ENCODE results near the gene ANKRD34A. TPM values are rescaled to one million over a fixed set of nuclear protein-coding genes. Genes with fewer than 3 reads are reported as not detected.

ANKRD34A gene
- total RNA-seq, 1 experiment from 2014 or later: 0.19 TPM

- Mint-ChIP-seq H3K27ac (ENCODE audit: unreplicated experiment) (no peak overlapping the region), H3K9me3 (ENCODE audit: low read depth, unreplicated experiment) (no peaks in the 10 kb centered on the region), H3K4me1 (ENCODE audit: low read depth, unreplicated experiment) (peaks cover 39% of the 10 kb centered on the region), H3K27me3 (ENCODE audit: unreplicated experiment) (no peaks in the 10 kb centered on the region), H3K4me3 (ENCODE audit: low read depth, unreplicated experiment) (no peak overlapping the region), H3K36me3 (ENCODE audit: insufficient read depth, unreplicated experiment) (peaks cover 12% of the 10 kb centered on the region)
- CTCF ChIA-PET: interaction anchor here (0.6 kb wide), 1 partner anchor 19 kb away, joined by 5 read pairs; no protein-coding TSS in a partner anchor
- DNase-seq: no peak
- intact Hi-C loops (cut with micrococcal nuclease; ENCODE audit: unreplicated experiment): no loop called here
- BruUV-seq (replicated peaks): no TSS peak
- TF ChIP-seq CTCF (IDR thresholded peaks at IDR 0.05; ENCODE audit: unreplicated experiment): no peak
Observed at GRCh38 chr1:145992958-145993617, 28.7 kb upstream of the ANKRD34A start.

- DNase-seq: no peak
- Mint-ChIP-seq H3K27me3 (ENCODE audit: unreplicated experiment) (no peaks in the 10 kb centered on the region), H3K4me3 (ENCODE audit: low read depth, unreplicated experiment) (no peak overlapping the region), H3K27ac (ENCODE audit: unreplicated experiment) (no peak overlapping the region), H3K4me1 (ENCODE audit: low read depth, unreplicated experiment) (peaks cover 34% of the 10 kb centered on the region), H3K9me3 (ENCODE audit: low read depth, unreplicated experiment) (no peaks in the 10 kb centered on the region), H3K36me3 (ENCODE audit: insufficient read depth, unreplicated experiment) (peaks cover 12% of the 10 kb centered on the region)
- intact Hi-C loops (cut with micrococcal nuclease; ENCODE audit: unreplicated experiment): no loop called here
- BruUV-seq (replicated peaks): no TSS peak
- no peak for TF ChIP-seq CTCF (IDR thresholded peaks at IDR 0.05; ENCODE audit: unreplicated experiment)
- CTCF ChIA-PET: interaction anchor here (0.6 to 0.9 kb wide), 2 partner anchors 13 to 20 kb away, joined by 3 to 5 read pairs; no protein-coding TSS in a partner anchor
Observed at GRCh38 chr1:145992502-145992936, 28.1 kb upstream of the ANKRD34A start.

DNA sequence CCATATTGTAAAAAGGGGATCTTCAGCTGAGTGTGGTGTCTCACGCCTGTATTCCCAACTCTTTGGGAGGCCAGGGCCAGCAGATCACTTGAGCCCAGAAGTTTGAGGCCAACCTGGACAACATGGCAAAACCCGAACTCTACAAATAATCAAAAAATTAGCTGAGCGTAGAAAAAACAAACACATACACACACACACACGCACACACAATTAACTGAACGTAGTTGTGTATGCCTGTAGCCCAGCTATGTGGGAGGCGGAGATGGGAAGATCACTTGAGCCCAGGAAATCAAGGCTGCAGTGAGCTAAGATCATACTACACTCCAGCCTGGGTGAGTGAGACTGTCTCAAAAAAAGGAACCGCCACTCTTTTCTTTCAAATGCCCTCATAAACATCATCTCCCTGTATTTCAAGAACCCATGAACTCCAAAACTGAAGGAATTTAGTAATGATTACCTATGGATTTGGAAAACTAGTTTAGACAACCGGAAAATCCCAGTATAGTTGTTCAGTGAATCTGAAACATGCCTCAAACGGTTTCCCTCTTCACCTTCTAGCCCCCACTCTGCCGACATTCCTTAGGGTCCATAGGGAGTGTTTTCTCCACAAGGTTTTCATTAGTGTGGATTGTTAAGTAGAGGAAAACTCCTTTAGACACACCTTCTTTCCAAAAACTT, 27.5 kb upstream of the ANKRD34A start:
- H3K36me3 Mint-ChIP-seq (ENCODE audit: insufficient read depth, unreplicated experiment): peaks cover 7% of the 10 kb centered on the region
- CTCF ChIA-PET: interaction anchor here (0.9 kb wide), 1 partner anchor 12 kb away, joined by 3 read pairs; no protein-coding TSS in a partner anchor
- no peaks in the 10 kb centered on the region for H3K9me3 Mint-ChIP-seq (ENCODE audit: low read depth, unreplicated experiment)
- TF ChIP-seq CTCF (IDR thresholded peaks at IDR 0.05; ENCODE audit: unreplicated experiment): no peak
- H3K4me1 Mint-ChIP-seq (ENCODE audit: low read depth, unreplicated experiment): peaks cover 27% of the 10 kb centered on the region
- DNase-seq: no peak
- intact Hi-C loops (cut with micrococcal nuclease; ENCODE audit: unreplicated experiment): no loop called here
- no peaks in the 10 kb centered on the region for H3K27me3 Mint-ChIP-seq (ENCODE audit: unreplicated experiment)
- BruUV-seq (replicated peaks): no TSS peak
- no peak overlapping the region for H3K4me3 Mint-ChIP-seq (ENCODE audit: low read depth, unreplicated experiment)
- H3K27ac Mint-ChIP-seq (ENCODE audit: unreplicated experiment): no peak overlapping the region

DNA sequence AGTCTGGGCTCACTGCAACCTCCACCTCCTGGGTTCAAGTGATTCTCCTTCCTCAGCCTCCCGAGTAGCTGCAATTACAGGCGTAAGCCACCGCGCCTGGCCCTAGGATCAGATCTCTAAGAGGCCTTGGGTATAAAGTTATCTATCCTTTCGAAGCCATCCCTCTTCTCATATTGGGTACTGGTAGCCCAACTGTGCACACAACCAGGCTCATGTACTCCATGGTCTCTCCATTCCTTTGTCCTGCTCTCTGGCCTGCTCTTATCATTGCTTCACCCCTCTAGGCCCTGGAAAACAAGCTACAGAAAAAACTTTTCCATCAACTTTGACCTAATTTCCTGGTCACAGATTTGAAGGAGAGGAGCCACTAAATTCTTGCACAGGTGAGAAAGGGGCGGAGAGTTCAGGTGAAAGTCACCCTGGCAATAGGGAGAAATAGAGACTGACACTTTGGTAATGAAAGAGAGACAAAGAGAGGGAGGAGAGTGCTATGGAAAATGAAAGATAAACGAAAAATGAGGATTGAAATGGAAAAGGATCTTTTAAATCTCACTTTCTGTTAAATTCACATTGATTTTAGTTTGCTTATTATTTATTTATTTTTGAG, 26.0 kb upstream of the ANKRD34A start:
- no peaks in the 10 kb centered on the region for H3K36me3 Mint-ChIP-seq (ENCODE audit: insufficient read depth, unreplicated experiment)
- no peaks in the 10 kb centered on the region for H3K27me3 Mint-ChIP-seq (ENCODE audit: unreplicated experiment)
- intact Hi-C loops (cut with micrococcal nuclease; ENCODE audit: unreplicated experiment): no loop called here
- no peak for TF ChIP-seq CTCF (IDR thresholded peaks at IDR 0.05; ENCODE audit: unreplicated experiment)
- H3K9me3 Mint-ChIP-seq (ENCODE audit: low read depth, unreplicated experiment): no peaks in the 10 kb centered on the region
- no TSS peak for BruUV-seq (replicated peaks)
- no peak for DNase-seq
- peaks cover 21% of the 10 kb centered on the region for H3K4me1 Mint-ChIP-seq (ENCODE audit: low read depth, unreplicated experiment)
- CTCF ChIA-PET: interaction anchor here (0.7 to 1.2 kb wide), 2 partner anchors 11 to 44 kb away, joined by 3 to 4 read pairs; no protein-coding TSS in a partner anchor
- H3K27ac Mint-ChIP-seq (ENCODE audit: unreplicated experiment): no peak overlapping the region
- no peak overlapping the region for H3K4me3 Mint-ChIP-seq (ENCODE audit: low read depth, unreplicated experiment)

Data from Calu3 (cell line).